OCI-LY7 (cell line): ENCODE measurements around the gene ANTKMT.

ENCODE experiments used
- EZH2phosphoT487 ChIP-seq: fragments of 200-600 bp; sonication (generic); IDR thresholded peaks from 2 replicates; pipeline ENCODE4 v1.6.1; 2018; ENCODE audit warnings: low read depth, borderline replicate concordance, mild to moderate bottlenecking, mixed run types, antibody characterized with exemption, low read length, moderate library complexity, mixed read lengths
- TF ChIP-seq, protein P1 (sequence below): fragments of 200-600 bp; sonication (generic); conservative IDR thresholded peaks from 2 replicates; pipeline ENCODE4 v1.5.1; 2014; ENCODE audit warnings: mild to moderate bottlenecking, antibody characterized with exemption, low read length, moderate library complexity, mixed read lengths

DNA sequence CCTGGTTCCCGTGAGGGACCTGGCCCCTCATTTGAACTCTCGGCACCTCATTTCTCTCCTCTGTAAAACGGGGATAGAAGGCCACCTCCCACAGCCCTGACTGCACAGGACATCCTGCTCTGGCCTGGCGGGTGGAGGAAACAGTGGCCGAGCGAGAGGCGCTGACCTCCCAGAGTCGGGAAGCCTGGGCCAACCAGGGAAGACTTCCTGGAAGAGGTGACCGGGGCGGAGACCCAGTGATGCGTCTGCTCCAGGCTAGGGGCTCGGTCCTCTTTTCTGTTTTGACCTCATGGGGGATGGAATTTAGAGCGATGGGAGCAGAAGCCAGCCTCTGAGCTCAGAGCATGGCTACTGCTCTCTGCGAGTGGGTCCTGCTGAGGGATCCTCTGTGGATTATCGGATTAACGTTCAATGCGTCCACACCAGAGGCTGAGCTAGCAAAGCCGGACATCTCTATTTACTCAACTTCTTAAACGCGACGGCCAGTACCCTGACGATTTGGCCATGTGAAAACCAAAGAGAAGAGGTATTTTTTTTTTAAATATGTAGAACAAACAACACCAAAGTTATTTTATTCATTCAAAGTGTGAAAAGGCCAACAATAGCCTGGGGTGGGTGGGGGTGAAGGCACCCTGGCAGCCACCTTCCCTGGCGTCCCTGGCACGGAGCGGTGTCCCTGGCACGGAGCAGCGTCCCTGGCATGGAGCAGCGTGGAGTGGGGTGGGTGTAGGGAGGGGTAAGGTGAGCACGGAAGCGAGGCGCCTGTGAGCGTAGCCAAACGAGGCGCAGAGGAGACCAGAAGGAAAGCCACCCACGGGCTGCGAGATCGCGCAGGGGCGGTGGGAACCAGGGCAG lies 30.4 kb downstream of the ANTKMT start:
- TF ChIP-seq, protein P1, sequence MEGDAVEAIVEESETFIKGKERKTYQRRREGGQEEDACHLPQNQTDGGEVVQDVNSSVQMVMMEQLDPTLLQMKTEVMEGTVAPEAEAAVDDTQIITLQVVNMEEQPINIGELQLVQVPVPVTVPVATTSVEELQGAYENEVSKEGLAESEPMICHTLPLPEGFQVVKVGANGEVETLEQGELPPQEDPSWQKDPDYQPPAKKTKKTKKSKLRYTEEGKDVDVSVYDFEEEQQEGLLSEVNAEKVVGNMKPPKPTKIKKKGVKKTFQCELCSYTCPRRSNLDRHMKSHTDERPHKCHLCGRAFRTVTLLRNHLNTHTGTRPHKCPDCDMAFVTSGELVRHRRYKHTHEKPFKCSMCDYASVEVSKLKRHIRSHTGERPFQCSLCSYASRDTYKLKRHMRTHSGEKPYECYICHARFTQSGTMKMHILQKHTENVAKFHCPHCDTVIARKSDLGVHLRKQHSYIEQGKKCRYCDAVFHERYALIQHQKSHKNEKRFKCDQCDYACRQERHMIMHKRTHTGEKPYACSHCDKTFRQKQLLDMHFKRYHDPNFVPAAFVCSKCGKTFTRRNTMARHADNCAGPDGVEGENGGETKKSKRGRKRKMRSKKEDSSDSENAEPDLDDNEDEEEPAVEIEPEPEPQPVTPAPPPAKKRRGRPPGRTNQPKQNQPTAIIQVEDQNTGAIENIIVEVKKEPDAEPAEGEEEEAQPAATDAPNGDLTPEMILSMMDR, result no peak
- no peak for TF ChIP-seq EZH2phosphoT487
